CD14-positive monocyte (primary cell): ENCODE results near the gene TEDC1. TPM values are rescaled to one million over a fixed set of nuclear protein-coding genes. Genes with fewer than 3 reads are reported as not detected.

Experiments used
- DNase-seq, 3 donors: peaks; one replicate each; pipeline ENCODE4 v3.0.0-alpha.2; 2011 to 2022
- H2AFZ ChIP-seq: 2 replicates; pipeline ENCODE4 v1.6.0; 2012; ENCODE audit warnings: mild to moderate bottlenecking, low read depth, low read length, inconsistent platforms; ENCODE audit not compliant: insufficient read depth, poor library complexity, severe bottlenecking
- H3K27ac ChIP-seq, 2 donors: 1 replicate in 1 of 2; 2 replicates in 1 of 2; pipeline ENCODE4 v1.5.1; 2012 to 2013; ENCODE audit warnings: low read length in 2 of 2, control low read depth in 1 of 2, inconsistent platforms in 1 of 2, low read depth in 1 of 2, mild to moderate bottlenecking in 1 of 2
- H3K27me3 ChIP-seq, 2 donors: one replicate each; pipeline versions ENCODE4 v1.6.0 to v1.6.1; 2011 to 2013; ENCODE audit warnings: low read length in 2 of 2; ENCODE audit not compliant: control insufficient read depth in 2 of 2, insufficient read depth in 2 of 2
- H3K36me3 ChIP-seq, 2 donors: replicated peaks in 1 of 2; 1 replicate in 1 of 2; 2 replicates in 1 of 2; pipeline versions ENCODE4 v1.5.1 to v1.6.1; 2012 to 2013; ENCODE audit warnings: low read length in 2 of 2, control low read depth in 1 of 2, inconsistent platforms in 1 of 2, mild to moderate bottlenecking in 1 of 2; ENCODE audit not compliant: insufficient read depth in 2 of 2, control insufficient read depth in 1 of 2
- H3K4me1 ChIP-seq, 2 donors: 1 replicate in 1 of 2; 2 replicates in 1 of 2; pipeline versions ENCODE4 v1.5.1 to v1.6.1; 2012 to 2013; ENCODE audit warnings: low read length in 2 of 2, control low read depth in 1 of 2, inconsistent platforms in 1 of 2, mild to moderate bottlenecking in 1 of 2, moderate library complexity in 1 of 2; ENCODE audit not compliant: insufficient read depth in 2 of 2, control insufficient read depth in 1 of 2
- H3K4me2 ChIP-seq: replicated peaks from 2 replicates; pipeline ENCODE3; 2012; ENCODE audit warnings: low read length, moderate library complexity, mild to moderate bottlenecking; ENCODE audit not compliant: poor library complexity, severe bottlenecking; ENCODE audit errors: extremely low read depth
- H3K4me3 ChIP-seq, 3 experiments: fragments of 200-600 bp in 1 of 3; sonication (generic) in 1 of 3; replicated peaks in 1 of 3; 1 replicate in 2 of 3; 2 replicates in 1 of 3; pipeline ENCODE4 v1.5.1; 2011 to 2013; ENCODE audit warnings: low read length in 3 of 3, mild to moderate bottlenecking in 3 of 3, control low read depth in 2 of 3, low read depth in 2 of 3, inconsistent platforms in 1 of 3, moderate library complexity in 1 of 3
- H3K79me2 ChIP-seq: 2 replicates; pipeline ENCODE4 v1.6.0; 2012; ENCODE audit warnings: mild to moderate bottlenecking, control low read depth, inconsistent platforms, low read length, moderate library complexity; ENCODE audit not compliant: insufficient read depth
- H3K9ac ChIP-seq: 2 replicates; pipeline ENCODE4 v1.6.0; 2017; ENCODE audit warnings: low read length, mild to moderate bottlenecking; ENCODE audit not compliant: insufficient read depth, poor library complexity, severe bottlenecking
- H3K9me3 ChIP-seq, 2 donors: replicated peaks in 1 of 2; 1 replicate in 1 of 2; 2 replicates in 1 of 2; pipeline versions ENCODE4 v1.5.1 to v1.6.1; 2012 to 2013; ENCODE audit warnings: low read length in 2 of 2, control low read depth in 1 of 2; ENCODE audit not compliant: control insufficient read depth in 1 of 2, insufficient read depth in 1 of 2
- H4K20me1 ChIP-seq: 2 replicates; pipeline ENCODE4 v1.6.0; 2012; ENCODE audit warnings: mild to moderate bottlenecking, low read length, control low read depth, moderate library complexity; ENCODE audit not compliant: insufficient read depth
- H3K27ac Mint-ChIP-seq, 7 donors: one replicate each; pipeline ENCODE4 v1.8.0; 2020; ENCODE audit warnings: mild to moderate bottlenecking in 7 of 7, mixed read lengths in 7 of 7, moderate library complexity in 6 of 7, inconsistent platforms in 2 of 7
- H3K27me3 Mint-ChIP-seq, 3 donors: one replicate each; pipeline ENCODE4 v1.8.0; 2021 to 2022; ENCODE audit warnings: low read depth in 3 of 3, mild to moderate bottlenecking in 3 of 3, mixed read lengths in 3 of 3, moderate library complexity in 3 of 3, inconsistent platforms in 1 of 3
- H3K36me3 Mint-ChIP-seq, 2 donors: one replicate each; pipeline ENCODE4 v1.8.0; 2020; ENCODE audit warnings: mixed read lengths in 2 of 2, inconsistent platforms in 1 of 2, mild to moderate bottlenecking in 1 of 2
- H3K4me1 Mint-ChIP-seq: one replicate; pipeline ENCODE4 v1.8.0; 2020; ENCODE audit warnings: mild to moderate bottlenecking, mixed read lengths
- H3K4me3 Mint-ChIP-seq, 2 donors: one replicate each; pipeline ENCODE4 v1.8.0; 2020; ENCODE audit warnings: mild to moderate bottlenecking in 2 of 2, mixed read lengths in 2 of 2, moderate library complexity in 1 of 2
- H3K9me3 Mint-ChIP-seq, 7 donors: one replicate each; pipeline ENCODE4 v1.8.0; 2020 to 2022; ENCODE audit warnings: mixed read lengths in 7 of 7, mild to moderate bottlenecking in 6 of 7, moderate library complexity in 6 of 7, inconsistent platforms in 2 of 7
- CTCF ChIP-seq: fragments of 200-600 bp; IDR thresholded peaks from one replicate; pipeline ENCODE4 v1.8.0; 2022; ENCODE audit warnings: antibody characterized with exemption, mild to moderate bottlenecking
- WGBS: methylation state at CpG from one replicate; pipeline ENCODE4 v1.1.5; 2013; ENCODE audit warnings: missing lambda C conversion rate; ENCODE audit not compliant: insufficient coverage; 5-methylcytosine and 5-hydroxymethylcytosine counted together
- intact Hi-C, 2 donors: fragments of 100-400 bp; cut with micrococcal nuclease; formaldehyde crosslinking; loops; one replicate each; pipeline versions ENCODE4 v1.15.0 to v1.15.1; 2023
- polyA plus RNA-seq, 3 donors: library from polyadenylated mRNA; depleted of rRNA in 1 of 3; unstranded in 2 of 3; stranded (reverse) in 1 of 3; fragments of 300-500 nt in 2 of 3; fragments of >200 nt in 1 of 3; fragmentation: Illumina TruSeq in 2 of 3; gene quantifications; 1 replicate in 2 of 3; 2 replicates in 1 of 3; pipeline ENCODE4 v1.2.3, GENCODE V29; 2012 to 2021

TEDC1 gene
- polyA plus RNA-seq, 3 donors = 7.8 to 23.4 (median 9.0) TPM

GRCh38 chr14:105475269-105476096, 15.6 kb upstream of the TEDC1 start:
- TF ChIP-seq CTCF = no peak
- Histone ChIP-seq H3K4me1 (peaks cover 20 to 37% of the 10 kb centered on the region in 2 donors), H3K27ac (no peak overlapping the region), H4K20me1 (peaks cover 7% of the 10 kb centered on the region), H3K4me3 (peak overlapping the region in 1 of 3 experiments; percentile 67), H3K9ac (no peak overlapping the region), H3K9me3 (peaks cover 9 to 27% of the 10 kb centered on the region in 2 donors), H2AFZ (peak overlapping the region; percentile 65), H3K27me3 (peaks cover 26 to 65% of the 10 kb centered on the region in 2 donors), H3K4me2 (peak overlapping the region; percentile 82), H3K79me2 (no peaks in the 10 kb centered on the region), H3K36me3 (no peaks in the 10 kb centered on the region)
- peak overlapping the region in 1 of 7 donors; percentile 13 for H3K27ac Mint-ChIP-seq
- H3K36me3 Mint-ChIP-seq = peaks cover 0 to 4% of the 10 kb centered on the region in 2 donors
- peaks cover 46 to 72% (median 57%) of the 10 kb centered on the region in 3 donors for H3K27me3 Mint-ChIP-seq
- peaks cover 5 to 23% (median 13%) of the 10 kb centered on the region in 7 donors for H3K9me3 Mint-ChIP-seq
- intact Hi-C loops = loop anchor here in 1 of 2 donors (2.0 kb wide), 1 partner anchor 13 kb away; no protein-coding TSS in a partner anchor
- no peak for DNase-seq
- peak overlapping the region; percentile 58 to 63 for H3K4me3 Mint-ChIP-seq
- peaks cover 22% of the 10 kb centered on the region for H3K4me1 Mint-ChIP-seq
- 7% methylated on average over 43 of the region's 48 CpGs for WGBS

GRCh38 chr14:105476097-105476830, 14.8 kb upstream of the TEDC1 start:
- H3K4me1 Mint-ChIP-seq = peaks cover 30% of the 10 kb centered on the region
- no peak overlapping the region for H3K4me2 ChIP-seq

More at GRCh38 chr14:105476097-105476830, 14.8 kb upstream of the TEDC1 start:
- WGBS = 50% methylated on average over 21 of the region's 21 CpGs
- Histone ChIP-seq H3K27ac (no peak overlapping the region), H3K79me2 (no peaks in the 10 kb centered on the region), H3K9me3 (peaks cover 9 to 27% of the 10 kb centered on the region in 2 donors), H3K9ac (no peak overlapping the region), H3K4me3 (no peak overlapping the region), H3K36me3 (no peaks in the 10 kb centered on the region), H4K20me1 (peaks cover 7% of the 10 kb centered on the region), H2AFZ (no peak overlapping the region), H3K27me3 (peaks cover 26 to 66% of the 10 kb centered on the region in 2 donors), H3K4me1 (peaks cover 28 to 44% of the 10 kb centered on the region in 2 donors)
- Mint-ChIP-seq H3K9me3 (peaks cover 5 to 23% (median 13%) of the 10 kb centered on the region in 7 donors), H3K36me3 (peaks cover 0 to 4% of the 10 kb centered on the region in 2 donors), H3K27me3 (peaks cover 46 to 79% (median 58%) of the 10 kb centered on the region in 3 donors), H3K27ac (no peak overlapping the region), H3K4me3 (peak overlapping the region in 1 of 2 donors; percentile 63)
- no peak for DNase-seq
- no peak for TF ChIP-seq CTCF
- intact Hi-C loops = no loop called here
